ENCODE data around the gene CACNA1D.
"Not testable (repeated sequence)": the region's sequence is repeated elsewhere in the genome, so short reads cannot be mapped to it uniquely, and the experiment has no call there.

Gene CACNA1D

DNA sequence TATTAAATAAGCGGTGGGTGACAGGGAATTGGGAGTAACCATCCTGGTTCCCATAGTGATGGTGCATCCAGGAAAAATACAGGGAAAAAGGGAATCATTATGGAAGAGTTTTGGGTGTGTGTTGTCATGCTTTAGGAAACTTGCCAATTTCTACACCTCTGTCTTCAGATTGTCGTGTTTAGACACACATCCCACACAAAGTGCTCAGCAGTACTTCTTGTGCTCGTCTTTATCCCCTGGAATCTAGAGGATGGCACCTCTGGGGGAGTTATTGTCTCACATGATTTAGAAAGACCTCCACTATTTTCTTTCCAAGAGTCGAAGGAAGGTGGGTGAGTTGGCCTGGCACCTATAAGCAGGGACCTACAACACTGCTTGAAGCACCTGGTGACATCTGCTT, 35.8 kb downstream of the CACNA1D start:
- DNase-seq, result no peak

DNA sequence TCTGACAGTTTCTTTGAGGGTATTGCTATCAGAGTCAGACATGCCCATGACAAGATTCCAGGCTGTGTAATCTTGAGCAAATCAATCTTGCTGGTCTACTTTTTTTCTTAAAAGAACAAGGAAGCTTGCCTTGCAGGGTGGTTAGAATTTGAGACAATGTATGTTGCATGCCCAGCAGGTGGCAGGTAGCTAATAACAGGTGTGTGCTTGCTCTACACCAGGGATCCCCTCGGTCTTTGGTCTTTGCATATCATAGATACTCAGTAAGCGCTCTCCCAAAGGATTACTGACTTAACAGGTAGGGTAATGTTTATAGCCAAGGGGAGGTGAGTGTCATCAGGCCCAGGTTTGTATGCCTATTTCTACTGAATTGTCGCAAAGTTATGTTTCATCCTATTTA, 37.3 kb downstream of the CACNA1D start:
- DNase-seq, result peak; percentile 38

DNA sequence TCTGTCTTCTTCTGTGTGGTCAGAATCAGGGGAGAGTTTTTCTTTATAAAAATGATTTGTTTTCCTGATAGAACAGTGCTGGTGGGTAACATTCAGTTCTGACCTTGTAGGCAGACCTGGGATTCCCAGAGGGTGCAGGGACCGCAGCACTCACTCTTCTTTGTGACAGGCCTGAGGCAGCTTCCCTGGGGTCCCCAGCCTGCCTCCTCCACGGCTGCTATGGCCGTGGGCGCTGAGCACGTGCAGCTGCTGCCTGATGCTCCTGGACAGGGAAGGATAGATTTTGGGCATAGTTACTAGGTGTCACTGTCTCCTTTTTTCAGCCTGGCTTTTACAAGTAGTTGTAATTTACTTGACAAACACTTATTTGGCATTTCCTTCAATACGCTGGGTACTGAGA, 39.1 kb downstream of the CACNA1D start:
- DNase-seq, result no peak

GRCh38 chr3:53534216-53534615, 39.8 kb downstream of the CACNA1D start:
- no peak for DNase-seq

- no peak for DNase-seq
Observed at GRCh38 chr3:53534676-53535400, 40.4 kb downstream of the CACNA1D start.

DNA sequence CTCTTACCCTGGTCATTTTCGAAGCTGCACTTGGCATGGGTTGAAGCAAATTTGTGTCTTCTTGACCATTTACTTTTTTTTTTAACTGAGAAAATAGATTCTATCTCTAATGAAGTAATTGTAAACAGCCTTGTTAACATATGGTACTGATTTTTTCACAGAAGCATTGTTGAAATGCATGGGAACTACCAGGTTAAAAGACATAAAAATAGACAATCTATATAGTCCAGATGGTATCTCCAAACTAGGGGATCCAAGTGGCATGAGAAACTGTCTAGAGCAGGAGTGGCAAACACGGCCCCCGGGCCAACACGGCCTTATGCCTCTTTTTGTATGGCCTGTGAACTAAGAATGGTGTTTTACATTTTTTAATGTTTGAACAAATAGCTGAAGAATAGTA, 41.9 kb downstream of the CACNA1D start:
- no peak for DNase-seq

GRCh38 chr3:53544357-53544756, 49.9 kb downstream of the CACNA1D start:
- DNase-seq, result no peak

GRCh38 chr3:53545310-53545995, 51.0 kb downstream of the CACNA1D start:
- no peak for DNase-seq

GRCh38 chr3:53545996-53546359, 51.6 kb downstream of the CACNA1D start:
- peak; percentile 17 for DNase-seq

GRCh38 chr3:53547327-53547726, 52.9 kb downstream of the CACNA1D start:
- peak; percentile 9 for DNase-seq

DNA sequence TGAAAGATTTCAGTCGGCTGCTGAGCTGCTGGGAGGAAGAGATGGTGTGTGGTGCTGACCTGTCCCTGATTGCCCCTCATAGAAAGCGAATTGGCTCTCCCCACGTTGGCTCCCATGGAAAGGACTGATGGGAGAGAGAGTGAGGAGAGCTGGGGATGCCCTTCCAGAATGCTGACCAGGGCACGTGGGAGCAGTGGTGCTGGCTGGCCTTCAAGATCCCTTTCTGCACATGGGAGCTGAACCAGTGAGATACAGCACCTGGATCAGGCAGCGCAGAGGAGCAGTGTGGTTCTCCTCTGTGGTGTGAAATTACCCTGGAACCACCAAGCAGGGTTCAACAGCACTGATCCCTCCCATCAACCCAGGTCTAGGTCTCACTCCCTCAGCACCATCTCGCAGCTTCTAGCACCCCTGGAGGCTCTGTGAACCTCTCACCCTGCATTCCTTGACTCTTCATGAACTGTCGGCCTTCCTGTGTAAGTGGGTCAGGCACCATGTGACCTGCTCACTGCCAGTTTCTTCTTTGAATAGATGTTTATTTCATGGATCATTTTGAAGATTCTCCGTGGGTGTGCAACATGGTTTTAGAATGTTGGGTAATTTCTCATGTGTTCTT, 55.7 kb downstream of the CACNA1D start:
- no peak for DNase-seq

DNA sequence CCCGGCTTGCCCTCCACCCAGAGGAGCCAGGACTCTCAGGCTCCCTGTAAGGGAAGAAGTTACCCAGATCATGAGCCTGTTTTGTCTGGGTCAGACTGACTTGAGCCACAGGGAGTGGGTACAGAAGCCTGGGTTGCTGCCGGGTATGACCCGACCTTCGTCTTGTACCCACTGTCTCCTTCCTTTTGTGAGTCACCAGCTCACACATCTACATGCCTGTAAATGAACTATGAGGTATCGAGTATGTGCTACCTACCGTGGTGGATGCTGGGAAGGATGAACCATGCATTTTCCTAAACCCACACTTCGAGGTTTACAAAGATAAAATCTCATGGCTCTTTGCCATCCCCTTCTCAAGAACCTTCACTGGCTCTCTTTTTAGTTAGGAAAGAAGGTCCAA, 56.9 kb downstream of the CACNA1D start:
- no peak for DNase-seq

DNA sequence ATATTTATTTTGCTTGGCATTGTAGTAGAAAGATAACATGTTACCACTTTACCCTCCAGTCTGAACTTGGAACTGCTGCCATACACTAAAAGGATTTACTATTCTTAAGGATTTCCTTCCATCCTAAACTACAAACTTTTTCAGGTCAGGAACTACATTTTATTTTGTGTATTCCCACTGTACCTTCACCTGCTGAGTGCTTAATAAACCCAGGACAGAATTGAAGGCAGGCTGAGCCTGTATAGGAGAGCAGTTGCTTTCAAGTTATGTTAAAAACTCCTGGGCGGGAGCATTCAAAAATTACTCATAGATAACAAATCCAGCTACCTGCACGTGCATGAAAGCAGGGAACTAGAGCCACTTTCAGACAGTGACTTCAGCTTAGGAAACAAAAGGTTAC, 58.3 kb downstream of the CACNA1D start:
- DNase-seq, result no peak

- no peak for DNase-seq
Observed at GRCh38 chr3:53553200-53553599, 58.8 kb downstream of the CACNA1D start.

DNA sequence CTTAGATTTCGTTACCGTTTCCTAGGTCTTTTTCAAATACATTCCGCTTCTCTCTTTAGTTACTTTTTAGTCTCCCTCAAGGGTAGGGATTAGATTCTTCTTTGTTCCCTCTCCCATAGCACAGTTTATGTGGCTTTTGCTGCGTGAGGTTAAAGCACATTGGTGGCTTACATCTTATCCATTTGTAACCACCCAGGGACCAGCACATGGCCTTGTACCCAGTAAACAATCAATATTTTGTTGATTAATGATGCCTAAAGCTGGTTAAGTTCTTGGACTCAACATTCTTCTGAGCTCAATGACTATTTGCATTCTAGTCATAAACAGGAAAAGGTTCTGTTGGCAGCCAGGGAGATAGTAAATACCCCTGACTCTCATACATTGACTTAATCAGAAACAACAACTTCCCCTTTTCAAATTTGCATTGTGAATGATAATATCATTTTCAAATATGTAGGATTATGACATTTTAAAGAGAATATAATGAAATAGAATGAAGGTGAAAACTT, 60.2 kb downstream of the CACNA1D start:
- DNase-seq, result no peak

DNA sequence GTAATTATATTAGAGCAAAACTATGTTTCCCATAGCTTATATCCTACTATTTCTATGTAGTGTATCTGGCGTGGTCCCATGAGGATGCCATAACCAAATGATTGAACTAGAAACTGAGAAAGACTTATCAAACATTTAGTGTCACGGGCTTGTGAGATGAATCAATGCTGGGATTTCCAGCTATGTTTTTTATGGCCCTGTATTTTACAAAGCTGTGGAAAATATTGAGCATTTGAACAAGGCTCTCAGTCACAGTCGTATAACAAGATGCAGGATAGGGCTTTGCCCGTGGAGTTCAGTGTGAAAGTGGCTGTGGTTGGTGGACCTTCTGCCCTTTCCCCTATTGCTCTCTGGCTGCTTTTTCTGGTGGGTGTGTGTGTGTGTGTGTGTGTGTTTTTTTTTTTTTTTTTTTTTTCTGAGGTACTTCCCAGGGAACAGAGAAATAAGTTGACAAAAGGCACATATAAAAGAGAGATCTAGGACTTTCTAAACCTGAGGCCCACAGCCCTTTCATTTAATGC, 60.7 kb downstream of the CACNA1D start:
- no peak for DNase-seq

DNA sequence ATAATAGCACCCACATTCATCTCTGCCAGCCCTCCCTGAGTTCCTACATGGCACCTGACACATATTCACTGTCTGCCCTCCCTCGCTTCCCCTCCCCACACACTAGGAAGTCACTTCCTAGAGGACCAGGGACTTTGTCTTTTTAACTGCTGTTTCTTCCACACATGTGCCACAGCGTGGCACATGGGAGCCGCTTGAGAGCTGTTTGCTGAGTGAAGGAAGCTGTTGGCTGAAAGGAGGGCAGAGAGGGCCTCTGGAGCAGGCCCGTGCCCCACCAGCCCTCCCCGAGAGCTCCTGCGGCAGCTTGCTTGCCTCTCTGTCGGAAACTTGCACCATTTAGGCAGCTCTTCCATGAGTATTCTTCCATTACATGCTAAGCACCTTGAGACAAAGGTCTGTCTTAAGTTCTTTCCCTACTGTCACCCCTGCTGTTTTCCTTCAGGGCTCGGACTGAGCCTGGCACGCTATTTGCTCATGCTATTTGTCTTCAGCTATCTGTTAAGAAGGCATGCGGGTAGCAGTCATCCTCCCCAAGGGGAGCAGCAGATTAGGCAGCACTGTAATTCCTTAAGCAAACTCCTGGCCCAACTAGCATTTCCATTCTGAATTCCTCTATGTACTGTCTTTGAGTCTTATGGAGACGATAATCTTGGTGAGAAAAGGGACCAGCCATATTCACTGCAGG, 72.2 kb downstream of the CACNA1D start:
- DNase-seq, result no peak

DNA sequence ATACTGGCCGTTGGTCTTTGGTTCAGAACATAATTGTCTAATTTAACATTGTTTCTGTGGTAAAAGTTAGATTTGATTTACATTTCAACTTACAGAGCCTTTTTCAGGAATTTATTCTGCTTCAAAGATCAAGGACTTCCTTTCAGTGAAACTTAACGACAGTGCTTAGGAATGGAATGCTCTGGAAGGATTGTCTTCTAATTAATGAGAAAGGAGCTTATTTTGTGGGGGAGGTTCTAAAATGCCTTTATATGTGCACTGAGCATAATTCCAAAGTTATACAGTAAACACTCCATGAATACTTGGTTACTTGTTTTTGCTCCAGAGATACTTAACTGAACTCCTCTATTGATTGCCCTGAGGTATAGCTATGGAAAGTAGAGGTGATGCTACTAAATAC, 75.7 kb downstream of the CACNA1D start:
- DNase-seq, result no peak

DNA sequence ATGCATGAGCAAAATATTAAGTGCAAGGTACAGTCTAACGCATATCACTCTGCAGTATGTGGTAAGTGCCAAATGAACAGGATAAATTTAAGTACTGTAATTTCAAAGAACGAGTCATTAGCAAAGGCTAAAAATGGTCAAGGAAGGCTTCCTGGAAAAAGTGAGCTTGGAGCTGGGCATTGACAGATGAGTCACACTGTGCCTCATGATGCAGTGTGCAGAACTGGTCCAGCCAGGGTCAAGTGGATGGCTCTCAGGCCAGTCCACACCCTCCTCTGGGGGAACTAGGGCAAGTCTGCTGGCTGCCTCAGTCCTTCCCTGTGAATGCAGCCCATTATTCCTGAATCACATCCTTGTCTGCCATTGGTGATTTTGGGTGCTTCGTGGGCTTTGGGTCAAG, 76.3 kb downstream of the CACNA1D start:
- no peak for DNase-seq

GRCh38 chr3:53571264-53571663, 76.9 kb downstream of the CACNA1D start:
- DNase-seq, result no peak

GRCh38 chr3:53572184-53572583, 77.8 kb downstream of the CACNA1D start:
- DNase-seq, result not testable (repeated sequence)

DNA sequence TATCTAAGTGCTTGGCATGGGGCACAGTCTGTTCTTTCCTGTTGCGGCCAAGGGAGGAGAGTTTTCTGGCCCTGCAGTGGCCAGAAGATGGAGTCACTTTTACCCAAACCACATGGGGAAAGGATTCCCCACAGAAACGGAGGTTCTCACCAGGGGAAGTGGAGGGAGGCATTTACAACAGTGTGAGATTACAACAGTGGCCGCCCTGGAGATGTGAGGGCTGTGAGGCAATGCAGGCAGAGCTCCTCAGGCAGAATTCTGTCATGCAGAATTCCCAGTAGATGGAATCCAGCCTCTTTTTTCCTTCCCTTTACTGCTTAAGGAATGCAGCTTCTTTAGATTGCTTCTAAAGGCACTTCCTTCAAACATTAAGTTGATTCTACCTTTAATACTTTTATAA, 83.1 kb downstream of the CACNA1D start:
- DNase-seq, result no peak

DNA sequence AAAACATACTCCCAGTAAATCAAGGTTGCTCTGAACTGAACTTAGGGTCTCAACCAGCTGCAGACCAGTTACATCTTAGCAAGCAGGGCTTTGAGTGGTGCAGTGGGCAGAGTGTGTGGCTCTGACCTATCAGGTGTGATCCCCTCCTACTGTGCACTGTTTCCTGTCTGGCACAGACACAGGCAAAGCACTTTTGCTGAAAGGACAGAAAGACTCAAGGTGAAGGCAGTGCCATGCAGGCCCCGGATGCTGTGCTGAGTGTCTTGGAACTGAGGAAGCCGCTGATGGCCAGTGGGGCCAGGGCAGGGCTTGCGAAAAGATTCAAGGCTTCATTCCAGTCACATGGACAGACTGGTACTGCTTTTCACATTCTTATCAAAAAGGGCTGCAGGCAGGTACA, 85.2 kb downstream of the CACNA1D start:
- DNase-seq, result peak; percentile 70

All from RPMI8226 (cell line).